SH-SY5Y (cell line): ENCODE results near the gene CLIC4.

ENCODE experiments used
- GATA2 ChIP-seq: IDR thresholded peaks from 2 replicates; pipeline ENCODE4 v1.6.1; 2011; ENCODE audit warnings: mild to moderate bottlenecking, low read depth, low read length
- GATA3 ChIP-seq: IDR thresholded peaks from 2 replicates; pipeline ENCODE4 v1.6.1; 2011; ENCODE audit warnings: low read depth, mild to moderate bottlenecking, low read length, moderate library complexity

DNA sequence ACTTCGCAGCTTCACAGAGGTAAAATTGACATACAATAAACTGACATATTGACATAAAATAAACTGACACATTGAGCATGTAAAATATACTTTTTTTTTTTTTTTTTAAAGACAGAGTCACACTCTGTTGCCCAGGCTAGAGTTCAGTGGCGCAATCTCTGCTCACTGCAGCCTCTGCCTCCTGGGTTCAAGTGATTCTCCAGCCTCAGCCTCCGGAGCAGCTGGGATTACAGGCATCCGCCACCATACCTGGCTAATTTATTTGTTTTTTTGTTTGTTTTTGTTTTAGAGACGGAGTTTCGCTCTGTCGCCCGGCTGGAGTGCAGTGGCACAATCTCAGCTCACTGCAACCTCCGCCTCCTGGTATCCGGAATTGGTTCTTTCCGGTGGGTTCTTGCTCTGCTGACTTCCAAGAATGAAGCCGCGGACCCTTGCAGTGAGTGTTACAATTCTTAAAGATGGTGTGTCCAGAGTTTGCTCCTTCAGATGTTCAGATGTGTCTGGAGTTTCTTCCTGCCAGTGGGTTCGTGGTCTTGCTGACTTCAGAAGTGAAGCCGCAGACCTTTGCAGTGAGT lies 48.4 kb upstream of the CLIC4 start:
- no peak for TF ChIP-seq GATA2
- TF ChIP-seq GATA3, result no peak
